Stimulated activated CD8-positive, alpha-beta memory T cell treated with anti-CD3 and anti-CD28 coated beads, Interleukin-7, amount 100 ng/mL, for 1 hour (primary cell): ENCODE data around the gene UBA3.

ENCODE experiments used
- DNase-seq, 2 donors: peaks; one replicate each; pipeline ENCODE4 v3.0.0-alpha.2; 2020; ENCODE audit warnings: low read depth in 2 of 2

Gene UBA3

DNA sequence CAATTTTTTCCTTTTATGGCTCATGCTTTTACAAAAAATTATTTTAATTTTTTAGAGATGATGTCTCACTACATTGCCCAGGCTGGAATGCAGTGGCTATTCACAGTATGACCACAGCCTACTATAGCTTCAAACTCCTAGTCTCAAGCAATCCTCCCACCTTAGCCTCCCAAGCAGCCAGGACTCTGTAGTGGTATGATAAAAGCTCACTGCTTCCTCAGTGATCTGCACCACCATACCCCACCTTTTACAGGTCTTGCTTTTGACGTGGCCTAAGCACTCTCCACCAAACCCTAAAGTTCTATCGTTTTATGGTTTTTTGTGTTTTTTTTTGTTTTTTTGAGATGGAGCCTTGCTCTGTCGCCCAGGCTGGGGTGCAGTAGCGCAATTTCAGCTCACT is 14.0 kb downstream of the UBA3 start:
- no peak for DNase-seq

- DNase-seq: no peak
Observed at GRCh38 chr3:69065318-69065964, 14.7 kb downstream of the UBA3 start.

DNA sequence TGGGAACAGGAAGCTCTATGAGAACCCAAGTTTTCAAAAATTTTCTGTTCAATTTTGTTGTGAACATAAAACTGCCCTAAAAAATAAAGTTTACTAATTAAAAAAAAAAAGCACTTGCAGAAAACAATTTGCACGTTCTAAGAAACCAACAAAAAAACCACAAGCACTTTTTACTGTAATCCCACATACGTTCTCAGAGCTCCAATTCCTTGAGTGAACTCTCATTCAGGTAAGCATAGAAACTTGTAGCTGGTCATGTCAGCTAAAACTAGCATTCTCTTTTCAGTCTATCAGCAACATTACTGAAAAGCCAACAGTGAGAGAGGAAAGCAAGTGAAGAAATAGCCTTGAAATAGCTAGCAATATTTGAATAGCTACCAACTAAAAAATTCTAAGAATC is 16.5 kb downstream of the UBA3 start:
- no peak for DNase-seq

DNA sequence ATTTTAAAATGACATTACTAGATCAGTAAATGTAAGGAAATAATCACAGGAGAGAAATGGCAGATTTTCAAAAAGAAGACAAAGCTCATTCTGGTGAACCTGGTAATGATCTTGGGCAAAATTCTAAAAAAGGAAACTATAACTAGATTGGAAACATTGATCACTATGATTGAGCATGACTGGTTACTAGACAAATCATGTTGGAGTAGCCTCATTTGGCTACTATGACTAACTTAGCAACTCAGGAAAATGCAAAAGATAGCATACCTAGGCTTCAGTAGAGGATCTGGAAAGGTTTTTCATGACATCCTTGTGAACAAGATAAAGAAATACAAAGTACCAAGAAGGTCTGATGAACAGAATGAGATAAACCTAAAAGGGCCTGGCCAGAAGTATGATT is 20.5 kb downstream of the UBA3 start:
- DNase-seq: no peak

DNA sequence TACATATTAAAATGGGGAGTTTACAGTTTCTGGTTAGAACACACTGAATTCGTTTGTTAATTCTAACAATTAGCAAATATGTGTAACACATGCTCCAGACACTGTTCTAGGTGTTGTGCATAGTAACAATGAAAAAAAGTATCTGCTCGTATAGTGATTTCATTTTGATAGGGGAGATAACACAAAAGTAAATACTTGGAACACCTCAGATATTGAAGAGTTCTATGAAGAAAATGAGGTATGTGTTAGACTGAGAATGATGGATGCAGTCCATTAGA is 21.3 kb downstream of the UBA3 start:
- DNase-seq: no peak

DNA sequence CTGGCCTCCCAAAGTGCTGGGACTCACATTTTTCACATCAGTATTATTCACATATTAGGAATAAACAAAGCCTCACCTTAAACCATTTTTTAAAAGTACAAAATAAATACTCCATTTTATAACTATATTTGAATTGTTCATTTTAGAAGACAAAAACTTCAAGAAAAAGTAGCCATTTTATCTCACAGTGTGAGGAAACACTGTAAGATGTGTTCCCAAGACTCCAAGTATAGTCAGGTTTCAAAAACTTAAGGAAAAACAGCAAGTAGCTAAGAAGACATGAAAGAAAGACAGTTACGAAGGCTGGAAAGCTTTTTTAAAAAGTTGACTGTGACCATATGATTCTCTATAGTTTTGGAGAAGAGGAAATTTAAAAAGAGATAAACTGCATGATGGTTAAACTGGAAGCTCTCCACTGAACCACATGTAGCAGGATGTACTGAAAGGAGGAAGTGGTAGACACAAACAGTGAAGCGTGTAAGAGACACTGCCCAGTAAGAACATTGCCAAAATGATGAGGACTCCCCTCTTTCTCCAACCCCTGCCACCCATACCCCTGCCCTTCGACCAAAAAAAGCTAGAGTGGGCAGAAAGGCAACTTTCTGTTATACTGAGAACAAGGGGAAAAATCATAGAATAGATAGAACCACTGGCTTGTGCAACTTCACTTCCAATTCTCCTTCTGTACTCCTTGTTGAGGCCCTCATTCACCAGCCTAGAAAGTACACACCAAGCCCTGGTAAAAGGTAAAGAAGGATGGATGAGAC is 21.8 kb downstream of the UBA3 start:
- no peak for DNase-seq

GRCh38 chr3:69052472-69052898 is 27.7 kb downstream of the UBA3 start:
- DNase-seq: no peak

- DNase-seq: peak; percentile 94 to 97
Observed at GRCh38 chr3:69051756-69052471, 28.3 kb downstream of the UBA3 start, which contains the start of gene TMF1. Gene TMF1 (minus strand): TSS chr3:69052333. CDS start chr3:69052086, 247 bp downstream.

GRCh38 chr3:69048990-69049389 is 31.2 kb downstream of the UBA3 start:
- no peak for DNase-seq

DNA sequence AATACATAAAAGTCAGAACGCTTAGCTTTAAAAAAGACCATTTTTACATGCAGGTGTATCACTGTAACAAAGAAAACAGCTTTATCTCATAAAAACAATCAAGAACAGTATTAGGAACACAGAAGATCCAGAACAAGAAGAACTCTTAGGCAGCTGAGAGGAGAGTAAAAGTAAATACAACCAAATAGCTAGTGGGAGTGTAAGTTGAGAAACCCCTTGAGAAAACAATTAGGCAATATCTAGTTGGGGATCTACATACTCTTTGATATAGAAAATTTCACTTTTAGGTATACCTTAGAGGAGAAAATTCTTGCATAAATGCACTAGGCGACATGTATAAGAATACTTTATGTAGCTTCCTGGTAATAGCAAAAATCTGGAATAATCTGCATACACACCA is 35.6 kb downstream of the UBA3 start:
- DNase-seq: no peak

DNA sequence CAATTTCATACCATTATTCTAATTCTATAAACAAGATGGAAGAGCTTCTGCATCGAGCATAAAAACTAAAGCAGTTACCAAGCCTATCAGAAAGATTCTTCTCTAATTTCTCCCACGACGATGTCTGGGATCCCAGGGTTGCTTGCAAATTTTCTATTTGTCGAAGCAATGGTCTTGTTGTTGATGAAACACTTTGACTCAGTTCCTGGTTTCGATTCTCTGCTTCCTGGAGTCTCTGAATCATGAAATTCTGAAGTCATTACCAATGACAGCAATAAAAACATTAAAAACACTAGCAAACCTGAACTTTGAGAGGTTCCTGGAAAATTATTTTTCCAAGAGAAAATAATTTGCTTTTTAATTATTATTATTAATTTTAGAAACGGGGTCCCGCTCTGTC is 46.7 kb downstream of the UBA3 start:
- DNase-seq: no peak

DNA sequence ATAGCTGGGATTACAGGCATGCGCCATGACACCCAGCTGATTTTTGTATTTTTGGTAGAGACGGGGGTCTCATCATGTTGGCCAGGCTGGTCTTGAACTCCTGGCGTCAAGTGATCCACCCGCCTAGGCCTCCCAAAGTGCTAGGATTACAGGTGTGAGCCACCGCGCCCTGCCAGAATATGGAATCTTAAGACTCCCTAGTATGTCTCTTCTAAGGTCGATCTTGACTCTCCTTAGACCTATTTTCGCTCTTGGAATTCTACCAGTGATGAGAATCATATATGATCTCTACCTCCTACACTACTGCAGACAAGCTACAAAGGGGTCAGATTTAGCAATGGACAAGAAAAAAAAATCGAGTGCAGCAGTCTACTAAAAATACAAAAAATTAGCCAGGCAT is 47.4 kb downstream of the UBA3 start:
- DNase-seq: no peak

DNA sequence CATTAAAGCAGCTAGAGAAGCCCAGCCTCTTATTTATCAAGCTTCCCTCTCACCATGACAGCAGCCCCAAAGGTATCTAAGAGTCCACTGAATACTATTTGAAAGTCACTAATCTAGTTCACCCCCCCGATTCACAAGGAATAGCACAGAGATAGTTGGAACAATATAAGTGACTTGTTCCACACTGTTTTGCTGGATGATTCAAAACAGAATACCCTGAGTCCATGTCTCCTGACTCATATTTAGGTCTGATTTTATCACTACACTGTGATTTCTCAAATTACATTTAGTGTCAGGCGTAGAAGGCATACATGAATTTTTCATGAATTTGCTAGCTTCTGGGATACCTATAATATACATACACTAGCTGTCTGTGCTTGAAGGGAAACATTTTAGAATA is 48.0 kb downstream of the UBA3 start:
- no peak for DNase-seq

- no peak for DNase-seq
Observed at GRCh38 chr3:69031635-69032034, 48.5 kb downstream of the UBA3 start.

- no peak for DNase-seq
Observed at GRCh38 chr3:69020857-69021256, 59.3 kb downstream of the UBA3 start.

- no peak for DNase-seq
Observed at GRCh38 chr3:69020424-69020823, 59.7 kb downstream of the UBA3 start.

DNA sequence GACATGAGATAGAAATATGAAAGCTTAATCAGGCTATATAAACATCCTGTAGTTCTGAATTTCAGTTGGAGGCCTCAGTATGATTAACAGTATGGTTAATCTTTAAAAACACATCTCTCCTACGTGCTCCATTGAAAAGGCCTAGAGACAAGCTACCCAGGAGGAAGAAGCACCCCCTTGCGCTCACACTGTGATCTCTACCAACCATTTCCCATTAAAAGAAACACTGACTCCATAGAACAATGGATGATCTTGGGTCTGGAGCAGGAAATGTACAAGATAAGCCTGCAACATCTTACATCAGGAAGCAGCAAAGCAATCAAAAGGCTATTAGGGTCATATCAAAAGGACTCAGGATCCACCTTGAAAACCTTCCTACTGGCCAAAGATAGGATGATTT is 63.3 kb downstream of the UBA3 start:
- DNase-seq: no peak

GRCh38 chr3:69016102-69016501 is 64.1 kb downstream of the UBA3 start:
- DNase-seq: no peak

DNA sequence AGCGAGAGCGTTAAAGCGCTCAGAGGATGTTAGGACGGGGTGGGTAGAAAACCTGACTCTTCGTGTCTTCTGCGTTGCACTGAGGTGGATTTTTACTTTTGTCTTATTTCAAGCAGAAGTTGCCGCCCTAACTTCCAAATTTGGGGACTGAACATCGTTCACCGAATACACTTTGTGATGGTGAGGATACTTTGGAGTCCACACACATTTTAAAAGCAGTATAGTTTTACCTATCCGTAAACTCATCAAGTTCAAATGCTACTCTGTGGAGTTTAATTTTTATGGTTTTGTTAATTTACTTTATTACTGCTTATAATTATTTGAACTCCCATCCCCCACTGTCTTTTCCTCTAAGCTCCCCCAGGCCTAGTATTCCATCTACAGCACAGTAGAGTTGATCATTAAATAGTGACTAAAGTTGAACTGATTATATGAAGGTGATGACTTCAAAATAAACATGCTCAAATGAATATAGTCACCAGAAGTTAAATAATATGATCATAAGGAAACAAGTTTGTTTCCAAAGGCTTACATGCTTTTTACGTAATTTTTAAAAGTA is 66.1 kb downstream of the UBA3 start:
- no peak for DNase-seq

- peak; percentile 64 to 68 for DNase-seq
Observed at GRCh38 chr3:69013253-69014021, 66.7 kb downstream of the UBA3 start, which contains the start of gene EOGT. Gene EOGT (minus strand): TSS chr3:69013684. CDS start chr3:69009846, 3,838 bp downstream.

GRCh38 chr3:69012800-69013252 is 67.3 kb downstream of the UBA3 start:
- DNase-seq: peak in 1 of 2 donors; percentile 1
